GM12865 (cell line): ENCODE data around the gene AGPAT4.

Source experiments
- DNase-seq: peaks from one replicate; pipeline ENCODE4 v3.0.0; 2010; ENCODE audit warnings: low read depth
- H3K4me3 ChIP-seq: 2 replicates; pipeline ENCODE4 v1.5.1; 2011; ENCODE audit warnings: mild to moderate bottlenecking, low read depth, low read length, control low read depth
- TF ChIP-seq, protein P1 (sequence below): IDR thresholded peaks from 2 replicates; pipeline ENCODE4 v1.5.1; 2011; ENCODE audit warnings: low read length, control low read depth, low read depth, inconsistent platforms; ENCODE audit not compliant: insufficient read depth; ENCODE audit errors: missing control alignments

AGPAT4 gene

DNA sequence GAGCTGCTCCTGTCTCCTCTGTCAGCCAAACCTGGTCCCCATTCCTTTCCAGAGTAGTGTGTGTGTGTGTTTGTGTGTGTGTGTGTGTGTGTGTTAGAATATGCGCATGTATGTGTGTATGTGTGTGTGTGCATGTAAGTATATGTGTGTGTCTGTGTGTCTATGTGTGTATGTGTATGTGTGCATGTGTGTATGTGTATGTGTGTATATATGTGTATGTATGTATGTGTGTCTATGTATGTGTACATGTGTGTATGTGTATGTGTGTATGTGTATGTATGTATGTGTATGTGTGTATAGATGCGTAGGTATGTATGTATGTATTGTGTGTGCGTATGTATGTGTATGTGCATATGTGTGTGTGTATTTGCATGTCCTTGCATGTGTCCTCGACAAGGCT is 79.5 kb downstream of the AGPAT4 start:
- no peak overlapping the region for H3K4me3 ChIP-seq
- no peak for DNase-seq
- TF ChIP-seq, protein P1, sequence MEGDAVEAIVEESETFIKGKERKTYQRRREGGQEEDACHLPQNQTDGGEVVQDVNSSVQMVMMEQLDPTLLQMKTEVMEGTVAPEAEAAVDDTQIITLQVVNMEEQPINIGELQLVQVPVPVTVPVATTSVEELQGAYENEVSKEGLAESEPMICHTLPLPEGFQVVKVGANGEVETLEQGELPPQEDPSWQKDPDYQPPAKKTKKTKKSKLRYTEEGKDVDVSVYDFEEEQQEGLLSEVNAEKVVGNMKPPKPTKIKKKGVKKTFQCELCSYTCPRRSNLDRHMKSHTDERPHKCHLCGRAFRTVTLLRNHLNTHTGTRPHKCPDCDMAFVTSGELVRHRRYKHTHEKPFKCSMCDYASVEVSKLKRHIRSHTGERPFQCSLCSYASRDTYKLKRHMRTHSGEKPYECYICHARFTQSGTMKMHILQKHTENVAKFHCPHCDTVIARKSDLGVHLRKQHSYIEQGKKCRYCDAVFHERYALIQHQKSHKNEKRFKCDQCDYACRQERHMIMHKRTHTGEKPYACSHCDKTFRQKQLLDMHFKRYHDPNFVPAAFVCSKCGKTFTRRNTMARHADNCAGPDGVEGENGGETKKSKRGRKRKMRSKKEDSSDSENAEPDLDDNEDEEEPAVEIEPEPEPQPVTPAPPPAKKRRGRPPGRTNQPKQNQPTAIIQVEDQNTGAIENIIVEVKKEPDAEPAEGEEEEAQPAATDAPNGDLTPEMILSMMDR = no peak

DNA sequence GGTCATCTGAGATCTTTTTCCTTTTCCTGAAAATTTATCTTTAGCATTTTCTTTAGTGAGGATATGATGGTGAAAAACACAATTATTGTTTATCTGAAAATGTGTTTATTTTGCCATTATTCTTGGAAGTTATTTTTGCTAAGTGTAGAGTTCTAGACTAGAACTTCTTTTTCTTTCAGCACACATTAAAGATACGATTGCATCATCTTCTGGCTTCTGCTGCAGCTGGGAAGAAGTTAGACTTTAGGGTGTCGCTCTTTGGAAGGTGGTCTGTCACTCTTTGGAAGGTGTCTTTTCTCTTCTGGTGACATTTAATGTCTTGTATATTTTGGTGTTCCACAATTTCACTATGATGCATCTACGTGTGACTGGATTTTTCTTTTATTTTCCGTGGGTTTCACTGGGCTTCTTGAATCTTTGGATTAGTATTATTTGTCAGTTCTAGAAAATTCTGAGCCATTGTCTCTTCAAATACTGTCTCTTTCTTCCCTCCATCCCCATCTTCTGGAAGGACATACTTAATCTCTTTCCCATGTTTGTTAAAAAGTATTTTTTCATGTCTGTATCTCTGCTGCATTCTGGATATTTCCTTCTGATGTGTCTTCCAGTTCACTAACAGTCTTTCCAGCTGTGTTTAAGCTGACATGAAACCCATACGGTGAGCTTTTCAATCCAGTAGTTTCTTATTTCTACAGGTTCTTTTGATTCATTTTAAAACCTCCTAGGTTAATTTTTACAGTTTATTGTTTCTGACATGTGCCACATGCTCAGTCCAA is 81.0 kb downstream of the AGPAT4 start:
- no peak for DNase-seq
- TF ChIP-seq, protein P1 = no peak
- H3K4me3 ChIP-seq = no peak overlapping the region

DNA sequence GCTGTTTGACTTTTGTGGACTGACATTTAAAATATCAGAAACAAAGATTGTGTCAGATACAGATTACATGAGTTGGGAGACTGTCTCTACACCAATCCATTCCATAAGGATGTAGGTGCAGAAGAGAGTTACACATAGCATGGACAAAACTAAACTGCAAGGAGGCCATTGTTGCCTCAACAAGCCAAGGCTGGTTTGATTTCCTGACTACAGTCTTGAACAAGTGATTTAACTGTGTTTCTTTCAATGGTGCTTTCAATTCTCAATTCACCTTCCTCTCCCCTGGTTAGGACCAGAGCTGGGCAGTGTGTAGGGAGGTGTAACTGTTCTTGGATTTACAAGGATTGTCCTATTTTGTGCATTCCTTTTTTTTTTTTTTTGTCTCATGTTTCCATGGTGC is 82.2 kb downstream of the AGPAT4 start:
- H3K4me3 ChIP-seq = no peak overlapping the region
- no peak for DNase-seq
- TF ChIP-seq, protein P1 = no peak

DNA sequence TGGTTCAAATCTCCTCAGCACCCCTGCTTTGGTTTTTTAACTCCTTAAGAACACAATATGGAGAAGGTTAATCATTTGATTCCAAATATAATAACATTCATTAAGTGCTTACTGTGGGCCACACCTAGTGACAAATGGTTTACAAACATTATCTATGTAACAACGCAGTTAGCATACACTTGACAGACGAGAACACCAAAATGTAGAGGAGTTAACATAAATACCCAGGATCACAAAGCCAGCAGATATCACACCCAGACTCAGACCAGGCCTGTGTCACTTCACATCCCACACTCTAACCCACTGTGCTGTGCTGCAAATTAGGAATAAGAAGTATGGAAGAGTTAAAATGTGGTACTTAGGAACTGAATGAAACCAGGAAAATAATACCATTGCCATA is 82.9 kb downstream of the AGPAT4 start:
- DNase-seq = no peak
- H3K4me3 ChIP-seq = no peak overlapping the region
- TF ChIP-seq, protein P1 = no peak

DNA sequence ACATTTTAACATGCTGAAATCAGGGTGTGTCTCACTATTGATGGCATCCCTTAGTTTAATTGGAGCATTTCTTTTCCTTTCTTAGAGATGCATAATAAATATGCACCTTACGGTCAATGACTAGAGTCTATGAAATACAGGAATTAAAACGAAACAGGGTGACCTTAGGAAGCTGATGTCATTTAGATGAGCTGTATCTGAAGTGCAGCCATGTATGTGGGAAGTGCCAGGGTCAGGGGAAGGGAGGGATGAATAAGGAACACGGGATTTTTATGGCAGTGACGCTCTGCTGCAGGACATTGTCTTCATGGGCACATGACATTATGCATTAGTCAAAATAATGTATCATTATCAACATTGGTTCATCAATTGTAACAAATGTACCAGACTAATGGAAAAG is 84.0 kb downstream of the AGPAT4 start:
- TF ChIP-seq, protein P1 = no peak
- no peak overlapping the region for H3K4me3 ChIP-seq
- no peak for DNase-seq

DNA sequence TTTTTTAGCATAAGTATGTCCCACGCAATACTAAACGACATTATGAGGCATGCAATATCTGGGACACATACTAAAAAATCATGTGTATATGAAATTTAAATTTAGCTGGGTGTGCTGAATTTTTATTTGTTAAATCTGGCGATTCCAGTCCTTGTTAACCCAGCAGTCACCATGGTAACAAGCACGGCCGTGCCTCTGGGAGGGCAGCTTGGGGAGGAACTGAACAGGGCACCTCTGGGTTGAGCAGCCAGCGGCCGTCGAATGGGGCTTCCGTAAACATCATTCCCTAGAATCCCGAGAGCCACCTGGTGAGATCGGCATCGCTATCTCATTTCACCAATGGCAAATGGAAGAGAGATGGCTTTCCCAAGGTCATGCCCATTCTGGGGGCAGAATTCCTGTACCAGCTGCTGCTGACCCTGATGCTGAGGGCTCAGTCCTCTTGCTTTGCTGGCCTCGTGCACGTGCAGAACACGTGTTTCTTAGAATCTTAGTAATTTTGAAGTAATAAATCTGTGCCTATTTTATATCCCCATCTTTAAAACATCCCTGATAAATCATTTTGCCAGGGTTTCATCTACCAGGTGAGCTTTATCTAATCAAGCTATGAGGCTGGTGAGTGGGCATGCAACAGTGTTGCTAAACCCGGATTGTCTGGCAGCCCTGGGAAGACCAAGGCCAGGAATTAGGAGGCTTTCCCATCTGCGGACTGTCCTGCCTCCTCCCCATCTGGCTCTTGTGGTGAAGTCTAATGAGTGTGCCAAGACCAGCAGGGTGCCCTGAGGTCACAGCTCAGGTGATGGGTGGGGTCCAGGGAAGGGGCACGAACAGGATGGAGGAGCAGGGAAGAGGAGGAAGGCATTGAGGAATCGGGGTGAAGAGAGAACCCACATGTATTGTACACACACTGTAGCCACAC is 85.1 kb downstream of the AGPAT4 start:
- DNase-seq = no peak
- H3K4me3 ChIP-seq = no peak overlapping the region
- TF ChIP-seq, protein P1 = no peak
